Measurements from ENCODE around the gene AGBL4.

The AGBL4 gene

DNA sequence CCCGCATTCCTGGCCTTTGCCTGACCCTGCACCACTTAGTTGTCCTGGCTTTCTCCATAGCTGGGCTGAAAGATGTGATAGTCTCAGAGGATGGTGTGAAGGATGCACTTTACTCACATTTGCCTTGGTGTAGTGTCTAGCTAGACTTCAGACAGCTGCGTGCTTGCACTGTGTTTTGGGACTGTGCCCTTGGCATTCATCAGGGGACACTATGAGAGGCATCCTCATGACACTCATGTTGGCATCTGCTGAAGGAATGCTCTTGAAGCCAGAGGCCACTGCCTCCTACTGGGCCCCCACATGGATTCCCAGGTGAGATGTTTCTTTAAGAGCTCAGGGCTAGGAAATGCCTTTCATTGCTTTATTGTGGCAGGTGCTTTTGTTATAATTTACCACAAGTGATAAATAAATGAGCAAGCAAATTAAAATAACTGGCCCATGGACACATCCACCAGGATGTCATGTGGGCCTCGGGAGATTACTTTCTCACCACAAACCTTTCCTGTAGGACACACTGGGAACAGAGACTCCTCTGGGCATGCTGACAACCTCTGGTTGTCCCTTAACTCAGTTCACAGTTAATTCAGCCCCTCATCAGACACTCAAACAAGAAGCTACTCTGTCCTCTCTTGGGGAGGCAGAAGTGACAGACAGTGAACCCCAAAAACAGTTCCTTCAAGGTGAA lies 1452.3 kb downstream of the AGBL4 start:
- H3K4me3 ChIP-seq (ENCODE audit: low read depth, low read length) = no peak overlapping the region
- no peak for TF ChIP-seq CTCF (IDR thresholded peaks at IDR 0.05; ENCODE audit: low read depth, low read length)
- in situ Hi-C loops (cut with HindIII; ENCODE audit: low sequenced_read_pairs) = no loop called here
- DNase-seq (ENCODE audit: low read depth, low spot score) = no peak

DNA sequence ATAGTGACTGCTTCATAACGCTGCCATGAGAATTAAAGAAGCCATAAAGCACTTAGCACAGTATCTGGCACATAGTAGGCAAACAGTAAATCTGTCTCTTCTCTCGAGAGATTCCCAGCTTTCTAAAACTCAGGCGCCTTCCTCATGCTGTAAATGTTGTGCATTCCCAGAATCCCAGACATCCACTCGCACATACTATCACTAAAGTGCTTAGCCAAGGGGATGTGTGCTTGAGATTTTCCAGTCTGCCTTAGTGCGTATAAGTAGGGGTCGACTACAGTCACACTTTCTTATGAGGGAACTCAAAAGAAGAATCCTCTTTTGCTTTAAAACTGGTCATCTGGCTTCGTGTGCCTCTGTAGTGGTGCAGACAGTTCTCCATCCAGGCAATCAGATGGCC lies 1453.2 kb downstream of the AGBL4 start:
- in situ Hi-C loops (cut with HindIII; ENCODE audit: low sequenced_read_pairs) = no loop called here
- DNase-seq (ENCODE audit: low read depth, low spot score) = no peak
- H3K4me3 ChIP-seq (ENCODE audit: low read depth, low read length) = no peak overlapping the region
- TF ChIP-seq CTCF (IDR thresholded peaks at IDR 0.05; ENCODE audit: low read depth, low read length) = no peak

GRCh38 chr1:48568501-48568900 lies 1455.3 kb downstream of the AGBL4 start:
- no peak for DNase-seq (ENCODE audit: low read depth, low spot score)
- in situ Hi-C loops (cut with HindIII; ENCODE audit: low sequenced_read_pairs) = no loop called here
- H3K4me3 ChIP-seq (ENCODE audit: low read depth, low read length) = no peak overlapping the region
- TF ChIP-seq CTCF (IDR thresholded peaks at IDR 0.05; ENCODE audit: low read depth, low read length) = no peak

DNA sequence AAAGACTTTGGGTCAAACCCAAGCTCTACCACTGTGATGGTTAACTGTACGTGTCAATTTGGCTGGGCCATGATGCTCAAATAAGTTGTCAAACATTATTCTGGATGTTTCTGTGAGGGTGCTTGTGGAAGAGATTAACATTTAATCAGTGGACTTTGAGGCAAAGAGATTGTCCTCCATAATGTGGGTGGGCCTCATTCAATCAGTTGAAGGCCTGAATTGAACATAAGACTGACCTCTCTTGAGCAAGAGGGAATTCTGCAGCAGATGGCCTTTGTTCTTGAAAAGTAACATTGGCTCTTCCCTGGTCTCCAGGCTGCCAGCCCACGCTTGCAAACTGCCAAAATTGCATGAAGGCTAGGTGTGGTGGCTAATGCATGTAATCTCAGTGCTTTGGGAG lies 1457.3 kb downstream of the AGBL4 start:
- in situ Hi-C loops (cut with HindIII; ENCODE audit: low sequenced_read_pairs) = no loop called here
- no peak for DNase-seq (ENCODE audit: low read depth, low spot score)
- H3K4me3 ChIP-seq (ENCODE audit: low read depth, low read length) = no peak overlapping the region
- no peak for TF ChIP-seq CTCF (IDR thresholded peaks at IDR 0.05; ENCODE audit: low read depth, low read length)

DNA sequence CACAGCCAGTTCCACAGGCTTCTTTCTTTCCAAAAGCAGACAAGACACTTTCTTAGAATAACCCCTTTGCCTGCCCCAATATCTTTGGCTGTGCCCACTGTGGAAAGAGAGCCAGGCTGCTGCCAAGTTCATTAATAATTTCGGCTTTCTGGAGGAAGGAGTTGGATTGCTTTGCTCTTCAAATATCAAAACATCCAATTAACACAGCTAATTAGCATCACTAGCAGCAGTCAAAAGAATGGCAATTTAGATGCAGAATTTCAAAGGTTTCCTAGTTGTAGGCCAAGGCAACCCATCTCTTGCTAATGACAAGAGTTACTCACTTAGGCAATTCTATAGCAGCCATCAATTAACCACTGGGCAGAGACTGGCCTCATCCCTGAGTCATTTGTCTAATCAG lies 1460.7 kb downstream of the AGBL4 start:
- H3K4me3 ChIP-seq (ENCODE audit: low read depth, low read length) = no peak overlapping the region
- TF ChIP-seq CTCF (IDR thresholded peaks at IDR 0.05; ENCODE audit: low read depth, low read length) = no peak
- DNase-seq (ENCODE audit: low read depth, low spot score) = no peak
- in situ Hi-C loops (cut with HindIII; ENCODE audit: low sequenced_read_pairs) = no loop called here

DNA sequence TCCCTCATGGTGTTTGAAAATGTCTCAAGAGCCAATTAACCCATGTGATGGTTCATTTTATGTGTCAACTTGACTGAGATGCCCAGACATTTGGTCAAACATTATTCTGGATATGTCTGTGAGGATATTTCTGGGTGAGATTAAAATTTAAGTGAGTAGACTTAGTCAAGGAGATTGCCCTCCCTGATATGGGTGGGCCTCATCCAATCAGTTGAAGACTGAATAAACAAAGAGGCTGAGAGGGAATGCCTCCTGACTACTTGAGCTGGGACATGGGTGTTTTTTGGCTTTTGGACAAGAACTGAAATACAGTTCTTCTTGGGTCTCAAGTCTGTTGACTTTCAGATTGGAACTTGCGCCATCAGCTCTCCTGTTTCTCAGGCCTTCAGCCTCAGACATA lies 1462.3 kb downstream of the AGBL4 start:
- TF ChIP-seq CTCF (IDR thresholded peaks at IDR 0.05; ENCODE audit: low read depth, low read length) = no peak

More for the DNA sequence above, 1462.3 kb downstream of the AGBL4 start:
- no peak for DNase-seq (ENCODE audit: low read depth, low spot score)
- H3K4me3 ChIP-seq (ENCODE audit: low read depth, low read length) = no peak overlapping the region
- in situ Hi-C loops (cut with HindIII; ENCODE audit: low sequenced_read_pairs) = no loop called here
